GM18517 (cell line): ENCODE measurements around the gene SLC48A1.

Experiments used
- ATAC-seq: cut with Tn5 transposase; IDR thresholded peaks from one replicate; pipeline ENCODE4 v1.9.1; 2021; ENCODE audit warnings: mild to moderate bottlenecking, moderate library complexity; ENCODE audit not compliant: unreplicated experiment

Gene SLC48A1

DNA sequence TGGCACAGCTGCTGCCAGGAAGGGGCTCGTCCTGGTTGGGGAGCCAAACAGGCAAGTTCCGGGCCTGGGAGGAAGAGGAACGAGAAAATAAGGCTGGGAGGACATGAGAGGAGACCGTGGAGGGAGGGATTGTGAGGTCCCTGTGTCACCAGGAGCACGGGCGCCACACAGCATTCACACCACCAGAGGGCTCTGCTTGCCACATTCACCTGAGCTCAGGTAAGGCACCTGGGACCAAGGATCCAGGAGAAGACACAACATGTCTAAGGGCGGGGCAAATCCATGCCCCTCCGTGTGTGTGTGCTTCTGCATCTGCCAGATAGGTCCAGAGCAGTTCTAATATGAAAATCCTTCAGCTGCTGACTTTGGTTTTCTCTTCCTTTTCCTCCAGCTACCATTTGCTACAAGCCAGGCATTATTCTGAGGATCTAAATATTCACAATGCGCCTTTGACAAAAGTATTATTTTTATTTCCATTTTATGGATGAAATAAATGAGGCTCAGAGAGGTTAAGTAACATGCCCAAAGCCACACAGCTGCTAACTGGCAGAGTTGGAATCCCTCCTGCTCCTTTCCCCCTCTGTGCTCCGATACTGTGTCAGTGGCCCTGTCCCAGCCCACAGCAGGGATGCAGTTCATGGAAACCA is 28.9 kb upstream of the SLC48A1 start:
- ATAC-seq, result no peak

DNA sequence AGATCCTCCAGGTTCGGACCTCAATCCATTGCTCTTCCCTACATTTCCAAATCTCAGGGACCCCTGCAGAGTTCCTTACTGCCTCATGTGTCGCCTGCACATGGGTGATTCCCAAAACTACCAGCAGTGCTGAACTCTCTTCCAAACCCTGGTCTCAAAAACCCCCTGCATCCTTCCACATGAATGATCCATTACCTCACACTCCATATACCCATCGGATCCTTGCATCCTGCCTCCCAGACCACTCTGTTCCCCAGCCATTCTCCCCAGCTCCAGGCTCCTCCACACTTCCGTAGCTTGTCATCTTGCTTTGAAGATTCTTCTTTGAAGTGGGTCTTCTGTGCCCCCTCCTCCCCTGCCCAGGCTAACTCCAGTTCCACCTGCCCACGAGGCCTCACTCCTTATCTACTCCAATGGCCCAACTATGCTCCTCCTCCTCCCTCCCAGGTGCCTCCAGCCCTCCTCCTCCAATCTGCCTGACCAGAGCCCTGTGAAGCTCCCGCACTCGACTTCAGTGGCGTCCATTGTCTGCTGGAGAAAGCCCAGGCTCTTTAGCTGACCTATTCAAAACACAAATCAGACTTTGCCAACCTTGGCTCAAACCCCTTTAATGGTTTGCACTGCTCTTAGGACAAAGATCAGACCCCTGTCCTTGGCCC is 28.1 kb upstream of the SLC48A1 start:
- no peak for ATAC-seq

DNA sequence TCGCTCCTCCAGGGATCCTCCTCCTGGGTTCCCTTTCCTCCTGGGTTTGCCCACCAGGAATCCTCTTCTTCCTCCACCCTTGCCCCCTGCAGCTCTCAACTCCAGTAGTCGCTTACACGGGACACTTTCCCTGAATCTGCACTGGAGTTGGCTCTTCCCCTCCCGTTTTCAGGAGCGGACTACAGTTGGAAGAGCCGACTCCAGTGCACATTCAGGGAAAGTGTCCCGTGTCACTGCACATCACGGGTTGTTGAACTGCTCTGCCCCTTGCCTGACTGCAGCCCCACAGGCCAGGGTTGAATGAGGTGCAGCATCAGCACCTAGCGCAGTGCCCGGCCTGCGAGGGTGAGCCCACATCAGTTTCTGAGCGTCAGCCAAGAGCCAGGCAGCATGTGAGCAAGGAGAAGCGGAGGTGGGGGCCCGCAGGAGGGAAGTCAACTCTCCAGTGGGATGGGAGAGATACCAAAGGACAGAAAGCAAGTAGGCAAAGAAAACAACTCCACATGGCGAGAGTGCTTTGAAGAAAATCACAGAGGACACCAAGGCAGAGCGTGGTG is 27.5 kb upstream of the SLC48A1 start:
- ATAC-seq, result no peak

DNA sequence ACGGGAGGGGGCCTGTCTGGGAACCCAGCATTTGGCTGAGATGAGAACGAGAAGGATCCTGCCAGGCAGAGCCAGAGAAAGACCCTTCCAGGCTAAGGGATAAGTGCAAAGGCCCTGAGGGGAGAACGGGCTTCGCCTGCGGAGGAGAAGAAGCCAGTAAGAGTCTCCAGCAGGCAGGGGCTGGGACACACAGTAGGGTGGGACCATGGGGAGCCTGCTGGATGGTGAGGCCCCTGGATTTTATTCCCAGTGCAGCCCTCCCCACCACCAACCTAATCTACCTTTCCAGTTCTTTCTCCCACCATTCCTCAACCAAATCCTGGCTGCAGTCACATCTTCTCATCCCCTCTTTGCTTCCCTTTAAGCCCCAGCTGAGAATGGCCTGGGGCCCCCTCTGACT is 27.0 kb upstream of the SLC48A1 start:
- no peak for ATAC-seq

DNA sequence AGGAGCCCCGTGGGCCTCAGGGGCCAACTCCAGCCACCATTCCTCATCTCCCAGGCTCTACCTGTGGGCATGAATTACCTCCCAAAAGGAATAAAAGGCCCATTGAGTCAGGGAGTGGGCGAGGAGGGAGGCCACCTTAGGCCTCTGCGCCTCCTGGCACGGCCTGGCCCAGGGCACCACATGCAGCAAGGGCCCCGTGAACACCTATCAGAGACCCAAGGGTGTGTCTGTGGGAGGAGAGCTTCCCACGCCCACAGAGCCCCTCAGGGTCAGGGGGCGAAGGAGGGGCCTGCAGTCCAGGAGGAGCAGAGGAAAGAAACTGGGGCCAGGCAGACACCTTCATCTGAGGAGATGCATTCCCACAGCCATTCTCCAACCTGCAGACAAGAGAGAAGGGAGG is 26.5 kb upstream of the SLC48A1 start:
- ATAC-seq, result no peak

DNA sequence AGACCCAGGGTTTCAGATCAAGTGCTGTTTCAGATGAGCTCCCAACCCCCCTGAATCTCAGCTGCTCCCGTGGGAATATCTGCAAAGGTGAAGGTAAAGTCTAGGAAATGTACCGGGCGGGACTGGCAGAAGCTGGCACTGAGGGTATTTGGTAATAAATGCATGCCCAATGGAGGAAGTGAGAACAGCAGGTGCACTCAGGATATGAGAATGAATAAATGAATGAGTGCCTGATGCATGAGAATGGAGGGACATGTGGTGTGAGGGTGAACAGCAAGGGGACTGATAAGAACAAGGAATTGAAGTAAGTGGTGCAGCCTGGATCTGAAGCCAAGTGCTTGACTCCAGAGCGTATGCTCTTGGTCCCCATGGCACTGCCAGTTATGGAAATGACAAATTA is 25.9 kb upstream of the SLC48A1 start:
- ATAC-seq, result no peak

DNA sequence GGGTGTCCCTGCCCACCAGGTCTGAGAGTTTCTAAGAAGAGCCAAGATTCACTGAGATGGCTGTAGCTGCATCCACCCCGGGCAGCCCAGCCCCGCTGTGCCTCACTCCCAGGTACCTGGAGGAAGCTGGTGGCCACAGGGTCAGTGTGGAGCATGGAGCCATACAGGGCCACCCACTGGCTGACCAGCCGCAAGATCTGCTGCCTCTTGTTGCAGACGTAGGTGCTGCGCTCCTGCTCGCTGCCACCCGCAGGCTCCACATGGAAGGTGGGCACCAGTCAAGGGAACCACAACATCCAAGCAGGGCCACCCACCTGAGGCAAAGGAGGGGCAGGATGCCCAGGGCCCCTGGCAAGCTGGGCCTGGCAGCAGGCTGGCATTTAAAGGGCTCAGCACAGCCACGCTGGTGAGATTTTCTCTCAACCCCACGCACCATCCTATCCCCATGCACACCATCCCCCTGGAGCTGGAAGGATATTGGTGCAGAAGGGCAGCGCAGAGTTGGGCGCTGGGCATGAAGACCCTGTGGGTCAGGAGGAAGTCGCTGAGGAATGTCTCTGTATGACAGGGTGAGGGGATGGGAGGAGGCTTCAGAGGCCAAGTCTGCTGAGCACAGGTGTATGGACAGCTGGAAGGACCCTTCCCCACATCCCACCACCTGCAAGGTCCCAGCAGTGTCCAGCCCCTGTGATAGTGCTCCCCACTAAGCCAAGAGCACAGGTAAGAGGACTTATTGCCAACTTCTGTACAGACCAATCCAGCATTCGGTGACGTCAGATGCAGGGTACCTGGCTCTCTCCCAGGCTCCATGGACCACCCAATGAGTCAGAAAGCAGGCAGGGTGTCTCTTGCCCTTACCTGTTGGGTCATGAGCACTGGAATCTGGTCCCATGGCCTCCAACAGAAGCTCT is 25.2 kb upstream of the SLC48A1 start:
- no peak for ATAC-seq

DNA sequence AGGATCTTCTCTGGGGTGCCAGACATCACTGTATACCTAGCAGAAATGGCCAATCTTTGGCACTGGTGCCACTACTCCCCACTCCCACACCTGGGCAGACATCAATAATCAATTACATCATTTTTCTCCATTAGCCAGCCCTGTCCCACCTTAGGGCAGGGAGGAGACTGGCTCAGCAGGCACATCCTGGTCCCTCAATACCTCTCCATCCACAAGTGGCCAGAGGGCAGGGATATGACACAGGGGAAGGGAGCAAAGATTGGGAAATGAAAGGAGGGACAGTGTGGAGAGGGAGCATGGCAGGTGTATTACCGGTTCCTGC is 24.6 kb upstream of the SLC48A1 start:
- ATAC-seq, result no peak

DNA sequence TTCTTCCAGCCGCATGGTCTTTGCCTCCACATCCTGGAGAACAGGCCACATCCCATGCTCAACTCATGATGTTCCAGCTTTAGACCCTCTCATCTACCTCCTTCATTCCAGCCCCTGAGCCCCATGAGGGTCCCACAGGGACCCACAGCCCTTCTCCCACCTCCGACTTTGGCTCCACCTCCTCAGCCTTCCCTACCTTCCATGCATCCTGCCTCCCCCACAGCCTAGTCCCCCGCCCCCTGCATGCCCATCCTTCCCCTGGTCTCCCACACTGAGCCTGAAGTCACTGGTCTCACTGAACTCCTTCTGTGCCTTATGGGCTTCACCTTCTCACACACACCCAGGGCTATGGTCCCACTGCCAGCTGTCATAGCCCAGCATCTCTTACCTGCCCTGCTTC is 24.1 kb upstream of the SLC48A1 start:
- ATAC-seq, result no peak

DNA sequence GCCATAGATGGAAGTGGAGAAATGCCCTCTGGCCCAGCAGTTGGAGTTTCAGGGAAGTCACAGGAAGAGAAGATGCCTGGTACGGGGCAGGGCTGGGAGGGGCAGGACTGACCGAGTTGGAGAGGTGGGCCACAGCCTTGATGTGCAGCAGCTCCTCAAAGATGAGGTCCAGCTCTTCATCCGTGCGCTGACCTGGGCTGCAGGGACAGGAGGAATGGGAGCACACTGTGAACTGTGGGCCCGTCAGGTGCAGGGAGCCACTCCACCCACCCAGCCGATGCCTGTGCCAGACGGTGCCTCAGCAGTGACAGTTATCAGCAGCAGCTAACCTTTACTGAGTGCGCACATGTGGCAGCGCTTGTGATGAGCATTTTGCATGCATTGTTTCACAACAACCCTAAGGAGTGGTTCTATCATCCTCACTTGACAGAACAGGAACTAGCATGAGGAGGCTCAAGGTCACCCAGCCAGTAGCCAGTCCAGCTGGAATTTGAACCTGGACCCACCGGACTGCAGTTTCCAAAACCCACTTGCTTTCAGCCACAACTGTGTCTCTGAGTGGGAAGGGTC is 22.7 kb upstream of the SLC48A1 start:
- no peak for ATAC-seq

DNA sequence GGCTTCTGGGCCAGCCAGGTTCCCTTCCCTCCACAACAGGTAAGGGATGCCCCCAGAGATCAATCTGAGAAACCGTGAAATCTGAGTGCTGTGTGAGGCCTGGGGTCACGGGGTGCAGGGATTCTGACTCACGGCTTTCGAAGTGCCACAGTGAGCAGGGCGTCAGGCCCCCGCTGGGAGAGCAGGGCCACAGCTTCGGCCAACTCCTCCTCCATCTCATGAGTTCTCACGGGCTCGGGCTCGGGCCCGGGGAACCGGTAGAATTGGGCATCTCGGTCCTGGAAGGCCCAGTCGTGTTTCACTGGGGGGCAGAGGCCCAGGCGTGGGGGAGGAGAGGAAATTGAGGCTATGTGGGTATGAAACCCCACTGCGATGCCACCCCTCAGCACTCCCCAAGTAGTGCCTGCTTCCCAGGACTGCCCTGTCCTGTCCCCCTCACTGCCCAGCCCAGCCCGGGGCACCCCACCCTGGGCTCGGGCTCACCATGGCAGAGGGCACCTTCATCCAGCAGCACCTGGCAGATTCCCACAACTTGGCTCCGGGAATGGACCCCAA is 22.0 kb upstream of the SLC48A1 start:
- ATAC-seq, result no peak

DNA sequence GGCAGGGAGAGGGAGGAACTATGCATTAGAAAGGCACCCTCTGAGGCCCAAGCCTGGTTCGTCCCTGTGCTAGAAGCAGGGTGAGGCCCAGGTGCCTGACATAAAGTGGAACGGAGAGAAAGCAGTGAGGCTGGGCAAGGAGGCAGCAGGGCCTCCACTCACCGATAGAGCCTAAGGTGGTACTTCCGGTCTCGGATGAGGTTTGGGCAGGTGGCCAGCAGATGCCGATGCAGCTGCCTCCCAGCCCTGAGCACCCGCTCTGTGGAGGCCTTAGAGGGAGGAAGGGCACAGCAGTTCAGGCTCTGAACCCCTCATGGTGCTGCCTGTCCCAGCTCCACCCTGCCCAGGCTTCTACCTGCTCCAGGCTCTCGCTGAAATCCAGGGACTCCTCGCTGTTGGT is 21.5 kb upstream of the SLC48A1 start:
- no peak for ATAC-seq

DNA sequence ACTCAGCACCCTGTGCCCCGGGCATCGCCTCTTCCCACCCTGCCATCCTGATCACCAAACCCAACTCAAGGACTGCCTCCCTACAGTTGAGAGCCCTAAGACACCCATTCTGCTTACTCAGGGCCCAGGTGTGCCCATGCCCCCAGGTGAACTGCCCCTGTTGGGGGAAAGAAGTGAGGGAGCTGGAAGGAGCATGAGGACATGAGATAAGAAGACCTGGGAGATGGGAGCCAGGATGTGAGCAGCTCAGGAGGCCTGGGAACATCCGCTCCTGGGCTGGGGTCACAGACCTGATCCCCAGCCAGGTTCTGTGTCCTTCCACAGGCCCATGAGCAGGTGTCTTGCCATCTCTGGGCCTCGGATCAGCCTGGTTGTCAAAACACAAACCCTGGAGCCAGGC is 20.9 kb upstream of the SLC48A1 start:
- no peak for ATAC-seq

DNA sequence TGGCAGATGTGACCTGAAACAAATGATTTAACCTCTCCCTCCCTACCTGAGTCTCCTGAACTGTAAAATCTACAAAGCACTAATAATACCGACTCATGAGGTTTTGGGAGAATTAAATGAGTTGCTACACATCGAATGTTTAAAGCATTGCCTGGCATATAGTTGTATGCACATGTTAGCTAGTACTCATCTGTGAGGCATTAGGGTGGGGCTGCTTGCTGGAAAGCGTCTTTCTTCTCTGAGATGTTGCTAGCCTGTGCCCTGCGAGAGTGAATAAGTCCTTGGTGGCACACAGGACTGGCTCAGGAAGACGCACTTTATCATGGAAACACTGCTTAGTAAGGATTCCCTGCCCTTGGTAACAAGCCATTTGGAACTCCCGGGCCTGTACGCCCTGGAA is 20.5 kb upstream of the SLC48A1 start:
- no peak for ATAC-seq

DNA sequence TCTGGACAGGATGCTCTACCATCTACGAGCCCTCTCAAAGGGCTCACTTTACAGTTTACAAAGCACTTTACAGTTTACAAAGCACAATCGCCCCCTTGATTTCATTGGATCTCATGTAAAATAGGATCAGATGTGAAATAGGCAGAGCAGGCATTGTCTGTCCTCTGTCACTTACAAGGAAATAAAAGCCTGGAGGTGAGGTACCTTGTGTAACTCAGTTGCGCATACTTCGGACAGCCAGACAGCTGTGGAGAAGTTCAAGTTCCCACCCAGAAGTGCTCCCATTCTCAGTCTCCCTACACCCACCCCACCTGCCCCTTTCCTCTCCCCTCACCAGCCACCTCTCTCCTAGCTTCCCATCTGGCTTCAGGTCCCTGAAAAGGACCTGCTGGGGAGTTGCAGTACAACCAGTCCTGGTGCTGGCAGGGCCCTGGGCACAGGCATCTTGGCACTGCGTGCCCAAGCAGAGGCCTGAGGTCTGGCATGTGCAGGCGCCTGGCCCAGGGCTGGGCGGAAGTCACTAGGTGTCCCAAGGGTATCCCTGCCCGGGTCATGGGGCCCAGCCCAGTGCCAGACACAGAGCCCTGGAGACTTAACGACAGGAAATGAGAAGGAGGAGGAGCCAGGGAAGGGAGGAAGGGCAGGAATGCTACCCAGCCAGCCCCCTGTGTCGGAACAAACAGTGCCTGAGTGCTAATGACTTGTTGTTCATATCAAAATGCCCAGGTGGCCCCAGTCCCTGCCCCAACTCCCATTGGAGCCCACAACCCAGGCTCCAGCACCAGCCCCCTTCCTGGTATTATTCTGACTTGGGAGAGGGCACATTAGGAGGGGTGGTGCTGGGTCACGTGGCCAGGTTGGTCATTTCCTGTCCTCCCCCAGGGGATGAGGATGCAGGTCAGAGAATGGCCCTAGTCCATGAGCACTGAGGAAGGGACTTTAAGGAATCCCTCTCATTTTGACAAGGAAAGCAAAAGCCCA is 19.7 kb upstream of the SLC48A1 start:
- no peak for ATAC-seq

DNA sequence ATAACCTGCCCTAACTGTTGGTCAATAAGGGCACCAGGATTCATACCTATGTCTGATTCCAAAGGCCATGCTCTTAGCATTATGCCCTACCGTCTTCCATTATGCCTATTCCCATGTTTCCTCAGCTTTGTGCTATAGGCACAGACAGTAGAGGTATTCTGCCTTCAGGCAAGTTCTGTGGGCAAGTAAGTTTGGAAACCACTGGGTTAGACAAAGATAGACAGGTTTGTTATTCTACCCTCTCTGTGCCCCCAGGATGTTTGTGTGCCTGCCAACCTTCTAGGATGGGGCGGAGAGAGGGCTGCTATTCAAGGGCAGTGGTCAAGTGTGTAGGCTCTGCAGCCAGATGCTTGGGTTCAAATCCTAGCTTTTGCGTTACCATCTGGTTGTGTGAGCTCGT is 18.9 kb upstream of the SLC48A1 start:
- no peak for ATAC-seq

DNA sequence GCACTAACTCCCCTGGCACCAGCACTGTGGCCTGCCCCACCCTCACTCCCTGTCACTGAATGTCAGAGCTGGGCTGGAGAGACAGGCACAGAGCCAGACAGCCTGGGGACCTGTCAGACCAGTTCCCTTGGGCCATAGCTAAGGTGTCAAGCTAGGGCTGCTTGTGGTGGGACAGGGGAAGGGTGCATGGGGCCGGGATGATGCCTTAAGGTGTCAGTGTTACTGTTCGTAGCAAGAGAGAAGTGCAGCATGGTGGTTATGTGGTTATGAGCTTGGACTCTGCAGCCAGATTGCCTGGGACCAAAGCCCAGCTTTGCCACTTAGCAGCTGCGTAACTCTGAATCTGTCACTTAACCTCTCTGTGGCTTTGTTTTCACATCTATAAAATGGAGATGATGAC is 18.2 kb upstream of the SLC48A1 start:
- ATAC-seq, result peak; percentile 10

DNA sequence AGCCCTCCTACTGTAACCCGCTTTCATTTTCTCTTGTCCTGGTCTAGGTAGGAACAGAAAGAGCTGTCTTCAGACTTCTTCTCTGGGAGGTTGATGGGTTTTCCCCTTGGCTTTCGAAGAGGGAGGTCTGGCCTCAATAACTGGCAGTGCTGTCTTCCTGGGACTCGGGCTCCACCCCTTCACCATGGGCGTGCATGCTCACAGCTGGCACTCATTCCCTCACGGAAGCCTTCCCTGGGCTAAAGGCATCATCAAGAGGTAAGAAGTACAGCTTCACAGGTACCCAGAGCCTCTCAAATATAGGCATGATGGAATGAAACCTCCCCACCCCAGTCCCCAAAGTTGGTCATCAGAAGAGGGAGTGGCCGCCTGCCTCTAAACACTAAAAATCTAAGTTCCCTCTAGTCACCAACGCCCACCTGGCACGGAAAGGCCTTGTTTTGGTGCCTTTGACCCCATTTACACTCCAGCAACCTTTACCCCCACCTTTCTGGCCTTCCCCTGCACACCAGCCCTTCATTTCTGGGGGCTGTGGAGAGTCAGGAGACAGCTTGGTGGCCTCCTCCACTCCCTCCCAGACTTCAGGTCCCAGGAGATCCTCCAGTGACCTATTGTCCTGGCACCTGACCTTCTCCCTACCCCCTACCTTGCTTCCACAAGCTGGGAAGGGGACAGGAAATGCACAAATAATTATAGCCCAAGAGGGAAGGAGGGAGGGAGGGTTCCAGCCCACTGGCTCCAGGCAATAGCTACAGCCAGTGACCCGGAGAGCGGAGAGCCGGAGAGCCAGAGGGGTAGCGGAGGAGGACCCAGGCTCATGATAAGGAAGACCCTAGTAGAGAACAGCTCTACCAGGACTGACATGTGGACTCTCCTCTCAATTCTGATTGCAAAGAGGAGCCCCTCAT is 17.1 kb upstream of the SLC48A1 start:
- ATAC-seq, result peak; percentile 73

DNA sequence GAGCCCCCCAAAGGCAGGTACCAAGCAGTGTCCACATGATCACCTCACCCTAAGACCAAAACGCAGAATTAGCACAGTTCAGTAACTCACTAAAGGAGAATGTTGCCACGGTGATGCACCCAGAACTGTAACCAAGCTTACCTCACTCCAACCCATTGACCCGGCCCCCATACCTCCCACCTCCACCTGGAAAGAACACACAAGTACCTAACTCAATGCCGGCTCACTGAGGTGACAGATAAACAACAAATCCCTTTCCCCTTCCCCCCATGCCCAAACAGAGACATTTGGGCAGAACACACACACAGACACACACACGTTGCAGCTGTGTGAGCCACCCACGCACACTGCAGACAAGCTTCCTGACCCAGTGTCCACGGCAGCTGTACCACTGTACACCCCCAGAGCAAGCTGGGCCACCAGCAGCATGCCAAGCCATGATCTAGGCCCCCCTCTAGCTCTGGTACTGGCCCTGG is 15.6 kb upstream of the SLC48A1 start:
- no peak for ATAC-seq
